ENCODE data around the gene DCST2.

Gene DCST2

DNA sequence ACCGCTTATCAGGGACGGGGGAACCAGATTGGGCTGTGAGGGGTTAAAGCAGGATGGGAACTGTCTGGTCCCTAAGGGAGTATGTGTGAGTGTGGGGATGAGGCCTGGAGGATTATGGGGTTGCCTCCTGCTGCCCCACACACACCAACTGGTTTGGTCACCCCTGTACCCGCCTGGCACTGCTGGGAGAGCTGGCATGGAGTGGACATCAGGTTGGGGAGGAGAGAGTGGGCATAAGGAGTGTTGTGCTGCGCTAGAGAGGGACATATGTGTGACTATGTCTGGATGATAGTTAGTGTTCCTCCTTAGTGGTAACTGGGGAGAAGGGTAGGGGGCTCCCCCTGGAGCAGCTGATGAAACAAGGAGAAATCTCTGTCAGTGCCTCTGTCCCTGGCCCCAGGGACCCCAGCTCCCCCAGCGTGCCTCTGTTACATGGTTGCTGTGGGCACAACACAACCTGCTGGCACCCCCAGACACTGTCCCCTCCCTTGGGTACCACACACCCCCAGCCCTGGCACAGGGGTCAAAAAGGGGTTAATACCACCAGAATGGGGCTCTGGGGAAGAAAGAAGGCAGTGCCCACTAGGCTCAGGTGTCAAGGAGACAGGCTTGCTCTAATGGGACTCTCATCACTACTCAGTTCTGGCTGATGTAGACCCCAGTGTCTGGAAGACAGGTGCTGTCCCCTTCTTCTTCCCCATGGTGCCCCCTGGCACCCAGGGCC, 29.1 kb downstream of the DCST2 start:
- DNase-seq (ENCODE audit: low read depth) = no peak
- peak overlapping the region; percentile 90 for H3K4me3 ChIP-seq (ENCODE audit: low read length)
- TF ChIP-seq, protein P1, sequence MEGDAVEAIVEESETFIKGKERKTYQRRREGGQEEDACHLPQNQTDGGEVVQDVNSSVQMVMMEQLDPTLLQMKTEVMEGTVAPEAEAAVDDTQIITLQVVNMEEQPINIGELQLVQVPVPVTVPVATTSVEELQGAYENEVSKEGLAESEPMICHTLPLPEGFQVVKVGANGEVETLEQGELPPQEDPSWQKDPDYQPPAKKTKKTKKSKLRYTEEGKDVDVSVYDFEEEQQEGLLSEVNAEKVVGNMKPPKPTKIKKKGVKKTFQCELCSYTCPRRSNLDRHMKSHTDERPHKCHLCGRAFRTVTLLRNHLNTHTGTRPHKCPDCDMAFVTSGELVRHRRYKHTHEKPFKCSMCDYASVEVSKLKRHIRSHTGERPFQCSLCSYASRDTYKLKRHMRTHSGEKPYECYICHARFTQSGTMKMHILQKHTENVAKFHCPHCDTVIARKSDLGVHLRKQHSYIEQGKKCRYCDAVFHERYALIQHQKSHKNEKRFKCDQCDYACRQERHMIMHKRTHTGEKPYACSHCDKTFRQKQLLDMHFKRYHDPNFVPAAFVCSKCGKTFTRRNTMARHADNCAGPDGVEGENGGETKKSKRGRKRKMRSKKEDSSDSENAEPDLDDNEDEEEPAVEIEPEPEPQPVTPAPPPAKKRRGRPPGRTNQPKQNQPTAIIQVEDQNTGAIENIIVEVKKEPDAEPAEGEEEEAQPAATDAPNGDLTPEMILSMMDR (conservative IDR thresholded peaks at IDR 0.05; ENCODE audit: low read depth, low read length) = no peak

DNA sequence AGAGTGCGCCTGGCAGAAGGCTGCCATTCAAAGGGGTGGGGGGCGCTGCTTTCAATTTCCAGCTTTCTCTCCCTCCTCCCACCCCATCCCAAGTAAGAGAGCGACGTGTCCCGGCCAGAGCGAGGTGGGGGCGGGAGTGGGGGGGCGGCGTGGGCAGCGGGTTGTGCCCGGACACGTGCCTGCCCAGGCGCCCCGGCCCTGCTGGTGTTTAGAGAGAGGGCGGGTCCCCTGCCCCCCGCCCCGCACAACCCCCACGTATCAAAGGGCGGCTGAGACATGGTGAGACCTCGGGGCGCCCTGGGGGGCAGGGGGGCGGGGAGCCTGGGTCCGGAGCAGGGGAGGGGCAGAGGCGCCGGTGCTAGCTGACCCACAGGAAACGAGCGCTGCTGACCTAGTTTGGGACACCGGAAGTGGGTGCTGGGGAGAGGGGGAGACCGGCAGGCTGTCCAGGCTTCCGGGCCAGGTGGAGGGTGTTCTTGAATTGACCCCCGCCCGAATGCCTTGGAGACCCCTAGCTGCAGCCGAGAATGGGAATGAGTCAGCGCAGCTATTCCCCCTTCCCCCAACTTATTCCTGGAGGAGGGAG, 29.7 kb downstream of the DCST2 start:
- H3K4me3 ChIP-seq (ENCODE audit: low read length) = peak overlapping the region; percentile 90
- TF ChIP-seq, protein P1 (conservative IDR thresholded peaks at IDR 0.05; ENCODE audit: low read depth, low read length) = no peak
- no peak for DNase-seq (ENCODE audit: low read depth)

DNA sequence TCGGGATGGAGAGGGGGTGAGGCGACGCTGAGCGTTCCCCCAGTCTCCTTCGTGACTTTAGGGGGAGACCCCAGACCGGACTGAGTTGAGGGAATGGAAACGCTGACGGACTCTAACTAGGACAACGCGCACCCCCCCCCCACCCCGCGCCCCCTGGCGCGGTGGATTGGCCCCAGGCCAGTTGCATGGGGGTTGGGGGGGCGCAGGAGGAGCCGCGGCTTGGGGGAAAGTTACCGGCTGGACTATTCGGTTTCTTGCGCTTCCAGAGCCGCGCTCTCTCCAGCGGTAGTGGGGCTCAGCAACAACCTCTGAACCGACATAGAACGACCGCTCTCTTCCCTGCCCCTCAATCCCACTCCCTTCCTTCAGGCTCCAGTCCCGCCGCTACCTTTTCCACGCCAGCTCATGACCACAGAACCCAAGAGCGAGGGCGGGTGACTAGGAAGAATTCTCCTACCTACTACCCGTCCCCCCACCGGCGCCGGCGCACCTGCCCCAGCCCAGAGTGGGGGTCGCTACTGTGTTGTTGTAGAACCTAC, 30.3 kb downstream of the DCST2 start:
- H3K4me3 ChIP-seq (ENCODE audit: low read length) = peak overlapping the region; percentile 90
- TF ChIP-seq, protein P1 (conservative IDR thresholded peaks at IDR 0.05; ENCODE audit: low read depth, low read length) = no peak

DNA sequence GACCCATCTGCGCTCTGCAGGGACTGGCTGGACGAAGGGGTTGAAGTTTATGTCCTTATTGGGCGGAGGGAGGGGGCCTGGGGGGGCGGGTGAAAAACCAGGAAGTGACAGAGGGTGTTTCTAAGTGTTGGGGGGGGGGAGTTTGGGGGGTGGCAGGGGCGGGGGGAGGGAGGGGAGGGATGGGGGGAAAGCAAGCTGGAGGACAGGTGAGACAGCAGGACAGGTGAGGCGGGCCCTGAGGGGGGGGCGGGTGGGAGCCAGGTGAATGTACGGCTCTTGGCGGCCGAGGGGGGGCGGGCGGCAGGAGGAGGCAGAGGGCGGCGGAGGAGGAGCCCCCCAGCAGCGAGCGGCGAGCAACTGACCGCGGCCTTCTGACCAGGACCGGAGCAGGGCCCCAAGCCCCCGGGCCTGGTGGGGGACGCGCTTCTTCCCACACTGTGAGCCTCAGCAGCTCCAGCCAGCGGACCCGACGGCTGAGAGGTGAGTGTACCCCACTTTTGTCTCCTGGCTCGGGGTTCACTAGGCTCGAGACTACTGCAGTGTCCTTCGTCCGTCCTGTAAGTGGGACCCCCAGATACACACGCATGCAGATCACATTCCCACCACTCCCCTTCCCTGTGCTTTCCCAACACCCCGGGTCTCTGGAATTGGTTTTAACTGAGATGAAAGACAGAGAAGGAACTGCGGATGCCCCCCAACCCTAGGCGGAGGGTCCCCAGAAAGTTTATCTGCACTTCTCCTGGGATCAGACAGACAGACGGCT, 30.9 kb downstream of the DCST2 start, which contains the start of gene ZBTB7B:
ZBTB7B (plus strand) TSS at position 339 of the 763 bp plus-strand sequence. CDS start 11,859 bp downstream, outside the sequence.
- TF ChIP-seq, protein P1 (conservative IDR thresholded peaks at IDR 0.05; ENCODE audit: low read depth, low read length) = no peak
- H3K4me3 ChIP-seq (ENCODE audit: low read length) = peak within 1 kb of the TSS; percentile 90
- DNase-seq (ENCODE audit: low read depth) = no peak

More for the DNA sequence above, 30.3 kb downstream of the DCST2 start:
- DNase-seq (ENCODE audit: low read depth) = no peak

DNA sequence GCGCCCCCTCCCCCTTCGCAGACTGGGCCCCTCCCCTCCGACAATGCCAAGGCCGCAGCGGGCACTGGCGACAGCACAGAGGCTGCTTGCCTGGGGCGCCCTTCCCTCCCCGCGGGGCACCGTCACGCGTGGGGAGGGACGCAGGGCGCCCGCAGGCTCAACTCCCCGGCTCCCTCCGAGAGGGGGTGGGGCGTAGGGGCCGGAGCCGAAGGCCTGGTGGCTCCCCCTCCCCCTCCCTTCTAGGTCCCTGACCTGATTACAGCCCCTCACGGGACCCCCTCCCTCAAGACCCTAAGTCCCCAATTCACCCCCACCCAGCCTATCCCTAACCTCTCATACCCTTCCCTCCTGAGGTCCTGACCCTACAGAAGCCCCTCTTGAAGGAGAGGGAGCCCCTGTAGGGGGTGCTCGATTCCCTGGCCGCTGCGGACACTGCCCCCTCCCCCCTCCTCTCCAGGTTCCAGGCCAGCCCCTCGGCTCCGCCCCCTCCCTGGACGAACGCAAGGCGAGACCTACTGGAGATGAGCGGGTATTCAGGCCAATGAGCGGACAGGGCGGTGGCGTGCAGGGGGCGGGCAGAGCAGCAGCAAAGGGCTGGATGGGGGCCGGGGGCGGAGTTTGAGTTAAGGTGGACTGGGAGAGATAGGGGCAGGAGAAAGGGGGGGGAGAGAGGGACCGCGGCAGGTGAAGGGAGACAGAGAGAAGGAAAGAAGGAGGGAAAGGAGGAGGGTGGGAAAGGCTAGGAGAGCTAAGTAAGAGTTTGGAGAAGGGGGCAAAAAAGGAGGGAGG, 31.7 kb downstream of the DCST2 start:
- DNase-seq (ENCODE audit: low read depth) = peak; percentile 97
- TF ChIP-seq, protein P1 (conservative IDR thresholded peaks at IDR 0.05; ENCODE audit: low read depth, low read length) = peak; percentile 62
- peak overlapping the region; percentile 90 for H3K4me3 ChIP-seq (ENCODE audit: low read length)

DNA sequence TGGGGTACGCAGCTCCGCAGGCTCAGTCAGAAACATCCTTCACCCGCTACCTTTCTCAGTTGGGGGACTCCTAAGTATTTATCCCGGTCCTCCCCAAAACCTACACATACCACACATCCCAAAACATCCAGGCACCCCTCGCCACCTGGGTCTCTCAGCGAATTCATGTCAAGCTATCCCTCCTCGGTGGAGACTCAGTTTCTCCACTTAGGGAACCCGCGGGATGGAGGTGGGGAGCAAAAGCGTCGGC, 32.2 kb downstream of the DCST2 start:
- TF ChIP-seq, protein P1 (conservative IDR thresholded peaks at IDR 0.05; ENCODE audit: low read depth, low read length) = no peak
- no peak for DNase-seq (ENCODE audit: low read depth)
- H3K4me3 ChIP-seq (ENCODE audit: low read length) = peak overlapping the region; percentile 90

Measured in retinal pigment epithelial cell (primary cell).